Stomach (tissue), 4 donors: ENCODE measurements around the gene TGFB1I1.

ENCODE experiments used
- CTCF ChIP-seq, 7 experiments: fragments of 450-650 bp in 4 of 7; fragments of 200-600 bp in 3 of 7; sonication (generic) in 3 of 7; IDR thresholded peaks; one replicate each; pipeline ENCODE4 v1.5.1; 2016 to 2019; ENCODE audit warnings: antibody characterized with exemption in 7 of 7, control low read depth in 2 of 7, mild to moderate bottlenecking in 1 of 7
- EP300 ChIP-seq: sonication (generic); formaldehyde crosslinking; IDR thresholded peaks from one replicate; pipeline ENCODE4 v1.6.1; 2017; ENCODE audit warnings: antibody characterized with exemption
- POLR2AphosphoS5 ChIP-seq, 3 donors: sonication (generic); formaldehyde crosslinking; IDR thresholded peaks; one replicate each; pipeline ENCODE4 v1.6.1; 2016; ENCODE audit warnings: antibody characterized with exemption in 3 of 3

GRCh38 chr16:31452631-31453106 lies 19.3 kb upstream of the TGFB1I1 start:
- TF ChIP-seq CTCF (IDR thresholded peaks at IDR 0.05) (no peak), POLR2AphosphoS5 (IDR thresholded peaks at IDR 0.05) (no peak), EP300 (no peak)
